GM18858 (cell line): ENCODE results near the gene ATP6AP2.

Experiments
- ATAC-seq: cut with Tn5 transposase; IDR thresholded peaks from one replicate; pipeline ENCODE4 v1.9.1; 2021; ENCODE audit not compliant: unreplicated experiment

ATP6AP2 gene

GRCh38 chrX:40637687-40638086 lies 56.9 kb downstream of the ATP6AP2 start:
- no peak for ATAC-seq

DNA sequence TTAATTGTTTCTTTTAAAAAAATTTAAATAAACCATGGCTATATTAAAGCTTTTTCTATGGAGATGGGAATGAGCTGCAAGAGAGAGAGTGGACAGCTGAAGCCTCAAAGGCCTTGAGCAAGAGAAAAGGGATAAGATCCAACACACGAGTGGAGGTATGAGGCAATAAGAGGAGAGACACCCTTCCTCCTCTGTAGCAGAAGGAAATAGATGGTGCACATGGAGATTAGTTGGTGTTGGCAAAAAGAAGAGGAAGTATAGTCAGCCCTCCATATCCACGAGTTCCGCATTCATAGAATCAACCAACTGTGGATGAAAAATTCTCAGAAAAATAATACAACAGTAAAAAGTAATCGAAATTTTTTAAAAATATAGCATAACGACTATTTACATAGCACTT lies 63.4 kb downstream of the ATP6AP2 start:
- ATAC-seq, result no peak

- no peak for ATAC-seq
Measured at GRCh38 chrX:40644821-40645358, 64.1 kb downstream of the ATP6AP2 start.

DNA sequence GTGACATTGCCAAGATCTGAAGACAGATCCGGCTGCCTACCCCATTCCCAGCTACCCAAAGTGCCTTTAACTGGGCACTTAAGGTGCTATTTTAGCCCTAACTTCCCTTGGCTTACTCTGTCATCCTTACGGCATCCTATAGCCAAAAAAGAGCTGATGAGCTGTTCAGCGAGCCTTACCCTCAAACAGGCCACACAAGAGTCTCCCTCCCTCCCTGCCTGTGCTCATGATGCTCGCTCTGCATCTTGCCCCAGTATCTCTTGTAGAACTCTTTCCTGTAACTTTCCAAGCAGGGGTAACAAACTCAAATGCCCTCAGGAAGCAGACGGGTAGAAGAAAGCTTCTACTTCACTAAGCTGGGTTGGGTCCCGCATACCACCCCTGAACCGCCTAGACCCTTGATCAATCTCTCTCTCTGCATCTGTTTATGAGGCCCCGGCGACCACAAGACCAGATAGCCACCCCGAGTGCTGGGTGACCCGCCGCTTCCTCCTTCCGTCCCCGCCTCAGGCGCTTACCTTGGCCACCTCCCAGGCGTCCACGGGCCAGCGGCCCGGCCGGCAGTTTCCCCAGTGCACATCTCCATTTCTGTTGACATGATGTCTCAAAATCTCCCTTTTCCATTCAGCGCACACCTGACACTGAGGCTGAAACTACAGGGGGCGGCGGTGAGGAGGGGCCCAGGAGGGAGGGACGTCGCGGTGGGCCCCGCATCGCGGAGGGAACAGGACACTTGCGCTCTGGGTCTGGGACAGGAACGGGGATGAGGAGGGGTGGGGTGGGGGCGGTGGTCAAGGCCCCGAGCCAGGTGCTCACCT lies 65.9 kb downstream of the ATP6AP2 start:
- ATAC-seq, result no peak

DNA sequence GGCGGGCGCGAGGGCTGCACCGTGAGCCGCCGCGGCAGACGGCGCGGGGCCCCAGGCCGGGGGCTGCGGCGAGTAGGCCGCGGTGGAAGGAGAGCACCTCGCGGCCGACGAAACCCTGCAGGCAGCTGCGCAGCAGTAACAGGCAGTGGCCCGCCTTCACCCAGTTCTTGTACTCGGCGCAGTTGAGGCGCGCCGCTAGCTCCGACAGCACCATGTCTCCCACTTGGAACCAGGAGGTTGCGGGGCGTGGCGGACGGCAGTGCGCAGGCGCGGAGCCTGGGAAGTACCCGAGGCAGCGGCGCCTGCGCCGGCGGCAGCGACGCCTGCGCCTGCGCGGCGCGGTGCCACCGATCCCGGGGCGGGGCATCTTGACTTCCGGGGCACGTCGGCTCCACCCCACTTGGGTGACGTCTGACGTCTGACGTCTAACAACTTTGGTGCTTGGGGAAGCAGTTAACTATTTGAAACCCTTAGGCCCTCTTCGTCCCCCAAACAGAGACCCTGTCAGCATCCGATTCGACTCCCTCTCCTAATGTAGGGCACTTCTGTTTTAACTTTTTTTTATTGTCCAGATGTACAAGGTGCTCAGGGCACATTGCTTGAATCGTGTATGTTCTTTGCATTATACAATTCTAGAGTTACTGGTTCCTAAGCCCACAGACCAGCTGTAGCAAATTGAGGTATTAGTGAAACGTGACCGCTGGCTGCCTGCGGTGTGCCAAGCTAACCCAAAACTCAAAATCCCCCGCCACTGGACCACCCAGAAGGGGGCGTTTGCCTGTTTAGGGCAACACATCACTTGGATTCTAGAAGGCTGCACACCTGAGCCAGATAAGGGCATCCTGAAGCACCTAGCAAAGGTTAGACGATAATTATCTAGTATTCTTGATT lies 66.8 kb downstream of the ATP6AP2 start, which contains the start of gene CXorf38:
Gene CXorf38 (minus strand): TSS at position 255 of the 891 bp plus-strand sequence. CDS start 41 bp downstream, at position 214.
- ATAC-seq, result peak; percentile 57

- ATAC-seq, result no peak
Measured at GRCh38 chrX:40651620-40652223, 71.0 kb downstream of the ATP6AP2 start.

DNA sequence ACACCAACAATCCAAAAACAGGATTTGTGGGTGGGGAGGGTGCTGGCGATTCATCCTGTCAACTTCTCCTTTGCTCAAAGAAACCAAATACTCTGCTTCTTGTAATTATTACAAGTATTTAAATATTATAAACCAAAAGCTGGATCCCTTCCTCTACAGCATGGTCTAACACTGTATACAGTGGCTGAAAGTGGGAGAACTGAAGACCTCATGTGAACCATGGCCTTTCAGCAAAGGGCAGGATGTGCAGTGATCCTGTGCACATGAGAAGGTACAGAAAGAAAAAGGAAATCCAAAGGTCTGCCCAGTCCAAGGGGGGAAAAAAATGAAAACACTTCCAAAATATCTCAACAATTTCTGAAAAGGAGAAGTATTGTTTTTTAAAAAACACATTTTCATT lies 71.9 kb downstream of the ATP6AP2 start:
- ATAC-seq, result no peak

- no peak for ATAC-seq
Measured at GRCh38 chrX:40653535-40653934, 72.8 kb downstream of the ATP6AP2 start.
